Testis (tissue), 3 donors: ENCODE measurements around the gene TEKT5. TPM values are rescaled to one million over a fixed set of nuclear protein-coding genes. Genes with fewer than 3 reads are reported as not detected.

Experiments used
- DNase-seq: peaks from one replicate; pipeline ENCODE4 v3.0.0-alpha.2; 2019
- H3K27ac ChIP-seq, 2 donors: fragments of 200-600 bp; sonication (generic); one replicate each; pipeline ENCODE4 v1.5.1; 2019
- H3K27me3 ChIP-seq: fragments of 200-600 bp; sonication (generic); one replicate; pipeline ENCODE4 v1.5.1; 2019
- H3K36me3 ChIP-seq: fragments of 200-600 bp; sonication (generic); one replicate; pipeline ENCODE4 v1.5.1; 2017; ENCODE audit warnings: low read depth; ENCODE audit errors: missing control alignments
- H3K4me1 ChIP-seq: fragments of 200-600 bp; sonication (generic); one replicate; pipeline ENCODE4 v1.5.1; 2019
- H3K4me3 ChIP-seq, 2 donors: fragments of 200-600 bp; sonication (generic); one replicate each; pipeline ENCODE4 v1.5.1; 2017 to 2019
- H3K9me3 ChIP-seq: fragments of 200-600 bp; sonication (generic); one replicate; pipeline ENCODE4 v1.5.1; 2017
- POLR2A ChIP-seq: fragments of 450-650 bp; IDR thresholded peaks from one replicate; pipeline ENCODE4 v1.6.1; 2017; ENCODE audit warnings: antibody characterized with exemption, mild to moderate bottlenecking, moderate library complexity
- WGBS, 2 donors: methylation state at CpG; one replicate each; pipeline ENCODE4 v1.1.5; 2018; 5-methylcytosine and 5-hydroxymethylcytosine counted together
- intact Hi-C: fragments of 100-400 bp; cut with DNase I; formaldehyde crosslinking; loops from one replicate; pipeline ENCODE4 v1.15.1; 2023; ENCODE audit warnings: low total_unique reads
- polyA plus RNA-seq: library from polyadenylated mRNA; stranded (reverse); fragments of 350-450 nt; fragmentation: Illumina TruSeq; extraction: RNeasy Lipid Tissue Mini Kit (QIAGEN cat#74804); gene quantifications from one replicate; pipeline ENCODE4 v1.2.3, GENCODE V29; 2014; ENCODE audit warnings: low read depth, low replicate concordance; ENCODE audit not compliant: insufficient read depth
- total RNA-seq, 2 donors: library from RNA; depleted of rRNA; stranded (reverse); fragments of >200 nt; gene quantifications; one replicate each; pipeline ENCODE4 v1.2.3, GENCODE V29; 2016
- TF ChIP-seq, protein P1 (sequence below), 3 experiments: fragments of 450-650 bp in 2 of 3; fragments of 200-600 bp in 1 of 3; sonication (generic) in 1 of 3; IDR thresholded peaks; one replicate each; pipeline ENCODE4 v1.5.1; 2016 to 2019; ENCODE audit warnings: antibody characterized with exemption in 3 of 3, mild to moderate bottlenecking in 2 of 3, moderate library complexity in 1 of 3

Gene TEKT5
- total and polyA plus RNA-seq, 3 donors from 2014 or later = 20.7 to 69.1 (median 35.6) TPM

DNA sequence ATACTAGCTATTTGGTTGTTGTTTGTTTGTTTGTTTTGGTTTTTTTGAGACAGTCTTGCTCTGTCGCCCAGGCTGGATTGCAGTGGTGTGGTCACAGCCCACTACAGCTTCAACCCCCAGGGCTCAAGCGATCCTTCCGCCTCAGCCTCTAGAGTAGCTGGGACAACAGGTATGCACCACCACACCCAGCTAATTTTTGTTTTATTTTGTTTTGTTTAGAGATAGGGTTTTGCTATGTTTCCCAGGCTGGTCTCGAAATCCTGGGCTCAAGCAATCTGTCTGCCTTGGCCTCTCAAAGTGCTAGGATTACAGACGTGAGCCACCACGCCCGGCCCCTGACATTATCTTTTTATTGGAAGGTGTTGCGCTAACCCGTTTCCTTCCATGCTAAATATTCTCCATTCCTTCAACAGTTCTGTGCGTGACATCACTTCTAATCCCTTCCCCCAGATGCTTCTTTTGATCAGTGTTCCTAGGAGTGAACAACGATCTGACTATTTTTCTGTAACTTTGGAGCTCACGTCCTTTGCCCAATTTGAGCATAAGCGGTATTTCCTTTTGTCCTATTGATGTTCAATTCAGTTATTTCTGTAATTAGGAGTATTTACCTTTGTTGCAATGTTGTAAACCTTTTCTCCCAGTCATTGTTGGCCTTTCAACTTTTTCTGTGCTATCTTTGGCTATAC, 84.1 kb downstream of the TEKT5 start:
- no peak overlapping the region for H3K4me3 ChIP-seq
- WGBS, 2 donors = 90 to 91% methylated on average over 13 of the region's 13 CpGs
- H3K4me1 ChIP-seq = no peaks in the 10 kb centered on the region
- intact Hi-C loops = no loop called here
- no peak for TF ChIP-seq POLR2A
- TF ChIP-seq, protein P1, sequence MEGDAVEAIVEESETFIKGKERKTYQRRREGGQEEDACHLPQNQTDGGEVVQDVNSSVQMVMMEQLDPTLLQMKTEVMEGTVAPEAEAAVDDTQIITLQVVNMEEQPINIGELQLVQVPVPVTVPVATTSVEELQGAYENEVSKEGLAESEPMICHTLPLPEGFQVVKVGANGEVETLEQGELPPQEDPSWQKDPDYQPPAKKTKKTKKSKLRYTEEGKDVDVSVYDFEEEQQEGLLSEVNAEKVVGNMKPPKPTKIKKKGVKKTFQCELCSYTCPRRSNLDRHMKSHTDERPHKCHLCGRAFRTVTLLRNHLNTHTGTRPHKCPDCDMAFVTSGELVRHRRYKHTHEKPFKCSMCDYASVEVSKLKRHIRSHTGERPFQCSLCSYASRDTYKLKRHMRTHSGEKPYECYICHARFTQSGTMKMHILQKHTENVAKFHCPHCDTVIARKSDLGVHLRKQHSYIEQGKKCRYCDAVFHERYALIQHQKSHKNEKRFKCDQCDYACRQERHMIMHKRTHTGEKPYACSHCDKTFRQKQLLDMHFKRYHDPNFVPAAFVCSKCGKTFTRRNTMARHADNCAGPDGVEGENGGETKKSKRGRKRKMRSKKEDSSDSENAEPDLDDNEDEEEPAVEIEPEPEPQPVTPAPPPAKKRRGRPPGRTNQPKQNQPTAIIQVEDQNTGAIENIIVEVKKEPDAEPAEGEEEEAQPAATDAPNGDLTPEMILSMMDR (IDR thresholded peaks at IDR 0.05) = no peak
- H3K36me3 ChIP-seq = no peaks in the 10 kb centered on the region
- no peaks in the 10 kb centered on the region for H3K27me3 ChIP-seq
- no peaks in the 10 kb centered on the region for H3K9me3 ChIP-seq
- DNase-seq = no peak
- H3K27ac ChIP-seq = no peak overlapping the region

DNA sequence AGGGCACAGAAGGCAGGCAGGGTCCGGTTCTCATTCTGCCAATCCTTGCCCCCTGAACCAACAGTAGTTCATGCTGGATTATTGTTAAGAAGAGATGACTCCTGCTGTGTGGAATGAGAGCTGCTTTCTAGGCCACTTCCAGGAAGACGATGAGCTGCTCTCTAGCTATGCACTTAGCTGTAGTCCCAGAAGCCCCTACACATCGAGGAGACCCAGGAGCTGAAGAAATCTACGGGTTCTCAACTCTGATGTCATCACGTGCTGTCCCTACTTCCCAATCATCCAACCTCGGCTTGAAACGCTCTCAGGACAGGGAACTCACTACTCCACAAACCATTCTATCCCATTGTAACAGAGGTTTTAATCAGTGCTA, 85.3 kb downstream of the TEKT5 start:
- no peak for DNase-seq
- H3K27ac ChIP-seq = no peak overlapping the region
- H3K36me3 ChIP-seq = no peaks in the 10 kb centered on the region
- no peaks in the 10 kb centered on the region for H3K4me1 ChIP-seq
- TF ChIP-seq POLR2A = no peak
- TF ChIP-seq, protein P1 (IDR thresholded peaks at IDR 0.05) = no peak
- intact Hi-C loops = no loop called here
- WGBS, 2 donors = 68 to 76% methylated on average over 7 of the region's 7 CpGs
- no peaks in the 10 kb centered on the region for H3K9me3 ChIP-seq
- H3K27me3 ChIP-seq = no peaks in the 10 kb centered on the region
- no peak overlapping the region for H3K4me3 ChIP-seq

DNA sequence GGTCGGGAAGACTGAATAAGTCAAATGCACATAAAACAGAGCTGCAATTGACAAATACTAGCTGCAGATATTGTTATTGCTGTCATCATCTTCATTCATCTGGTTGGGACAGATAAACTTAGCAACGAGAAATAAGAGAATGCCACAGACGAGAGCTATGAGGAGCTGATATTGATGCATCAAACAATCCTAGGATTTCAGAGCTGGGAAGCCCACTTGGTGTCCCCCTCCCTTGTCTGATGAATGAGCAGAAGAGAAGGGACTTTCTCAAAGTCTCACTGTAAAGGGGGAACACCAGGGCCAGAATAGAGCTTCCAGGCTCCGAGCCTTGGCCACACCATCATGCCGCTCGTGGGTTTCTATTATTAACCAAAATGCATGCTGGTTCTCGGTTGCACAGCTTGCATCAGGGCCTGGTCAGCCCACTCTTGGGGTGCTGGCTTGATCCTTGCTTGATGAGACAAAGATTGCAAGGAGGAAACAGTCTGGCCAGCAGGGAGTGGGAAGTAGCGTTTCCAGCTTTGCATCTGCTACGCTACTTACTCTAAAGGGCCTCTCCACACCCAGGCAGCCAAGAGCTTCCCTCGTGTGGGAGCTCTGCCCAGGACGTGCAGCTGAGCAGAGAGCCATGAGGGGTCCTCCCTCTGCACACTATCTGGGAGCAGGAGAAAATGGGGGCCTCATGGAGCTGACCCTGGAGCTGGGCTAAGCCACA, 85.9 kb downstream of the TEKT5 start:
- Histone ChIP-seq H3K27ac (no peak overlapping the region), H3K9me3 (no peaks in the 10 kb centered on the region), H3K4me1 (no peaks in the 10 kb centered on the region), H3K36me3 (no peaks in the 10 kb centered on the region), H3K27me3 (no peaks in the 10 kb centered on the region), H3K4me3 (no peak overlapping the region)
- WGBS, 2 donors = 67 to 71% methylated on average over 11 of the region's 11 CpGs
- intact Hi-C loops = no loop called here
- TF ChIP-seq, protein P1 (IDR thresholded peaks at IDR 0.05) = no peak
- no peak for TF ChIP-seq POLR2A
- no peak for DNase-seq

DNA sequence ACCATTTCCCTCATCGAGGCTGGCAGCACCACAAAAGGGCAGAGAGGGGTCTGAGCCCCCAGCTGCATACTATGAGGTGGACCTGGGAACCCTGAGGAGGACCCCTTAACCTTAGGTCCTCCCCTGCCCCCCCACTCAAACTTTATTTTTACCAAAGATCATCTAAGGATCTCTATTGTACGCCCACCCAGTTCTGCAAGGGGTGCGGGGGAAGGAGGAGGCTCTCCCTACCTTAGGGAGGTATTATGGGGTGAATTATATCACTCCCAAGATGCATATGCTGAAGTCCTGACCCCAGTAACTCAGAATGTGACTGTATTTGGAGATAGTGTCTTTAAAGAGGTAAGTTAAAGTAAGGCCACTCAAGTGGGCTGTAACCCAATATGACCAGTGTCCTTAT, 87.6 kb downstream of the TEKT5 start:
- H3K27ac ChIP-seq = no peak overlapping the region
- no peaks in the 10 kb centered on the region for H3K36me3 ChIP-seq
- DNase-seq = no peak
- H3K27me3 ChIP-seq = no peaks in the 10 kb centered on the region
- intact Hi-C loops = no loop called here
- 71 to 88% methylated on average over 3 of the region's 3 CpGs for WGBS, 2 donors
- H3K4me1 ChIP-seq = no peaks in the 10 kb centered on the region
- no peak overlapping the region for H3K4me3 ChIP-seq
- TF ChIP-seq, protein P1 (IDR thresholded peaks at IDR 0.05) = no peak
- no peaks in the 10 kb centered on the region for H3K9me3 ChIP-seq

DNA sequence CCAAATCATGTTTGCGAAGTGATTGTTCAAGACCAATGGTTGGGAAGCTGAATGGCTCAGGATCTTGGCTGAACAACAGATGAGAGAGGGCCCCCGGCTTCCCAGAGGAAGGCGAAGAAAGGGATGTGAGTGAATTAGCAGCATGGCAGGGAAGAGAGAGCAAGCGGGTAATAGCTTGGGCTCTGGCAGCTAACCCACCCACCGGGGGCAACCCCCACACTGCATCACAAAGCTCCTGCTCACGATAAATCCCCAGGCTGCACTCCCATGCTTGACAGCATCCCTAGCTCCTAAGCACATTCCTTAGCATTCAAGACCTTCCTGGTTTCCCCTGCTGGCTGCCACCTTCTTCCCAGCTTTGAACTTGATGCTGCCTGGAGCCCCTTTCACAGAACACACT, 88.1 kb downstream of the TEKT5 start:
- no peak for TF ChIP-seq POLR2A
- TF ChIP-seq, protein P1 (IDR thresholded peaks at IDR 0.05) = no peak
- 73 to 81% methylated on average over 6 of the region's 6 CpGs for WGBS, 2 donors
- Histone ChIP-seq H3K27ac (no peak overlapping the region), H3K9me3 (no peaks in the 10 kb centered on the region), H3K36me3 (no peaks in the 10 kb centered on the region), H3K27me3 (no peaks in the 10 kb centered on the region), H3K4me3 (no peak overlapping the region), H3K4me1 (no peaks in the 10 kb centered on the region)
- no peak for DNase-seq
- intact Hi-C loops = no loop called here
